ENCODE results near the gene LRRC4C.

Gene LRRC4C

GRCh38 chr11:40328890-40329614 is 1130.4 kb downstream of the LRRC4C start:
- DNase-seq = peak; percentile 75

- DNase-seq = no peak
Observed at GRCh38 chr11:40323241-40323640, 1136.2 kb downstream of the LRRC4C start.

- DNase-seq = no peak
Observed at GRCh38 chr11:40321537-40321936, 1137.9 kb downstream of the LRRC4C start.

- no peak for DNase-seq
Observed at GRCh38 chr11:40316171-40316570, 1143.3 kb downstream of the LRRC4C start.

- no peak for DNase-seq
Observed at GRCh38 chr11:40315122-40315521, 1144.3 kb downstream of the LRRC4C start.

GRCh38 chr11:40314327-40314726 is 1145.1 kb downstream of the LRRC4C start:
- no peak for DNase-seq

- peak; percentile 46 for DNase-seq
Observed at GRCh38 chr11:40306938-40307548, 1152.4 kb downstream of the LRRC4C start.

GRCh38 chr11:40302669-40303068 is 1156.8 kb downstream of the LRRC4C start:
- peak; percentile 53 for DNase-seq

- no peak for DNase-seq
Observed at GRCh38 chr11:40295466-40295865, 1164.0 kb downstream of the LRRC4C start.

GRCh38 chr11:40294741-40295140 is 1164.7 kb downstream of the LRRC4C start:
- no peak for DNase-seq

- no peak for DNase-seq
Observed at GRCh38 chr11:40294349-40294735, 1165.1 kb downstream of the LRRC4C start.

- DNase-seq = peak; percentile 96
Observed at GRCh38 chr11:40293655-40294348, 1165.7 kb downstream of the LRRC4C start.

- peak; percentile 55 for DNase-seq
Observed at GRCh38 chr11:40292721-40293508, 1166.5 kb downstream of the LRRC4C start.

GRCh38 chr11:40291741-40292140 is 1167.7 kb downstream of the LRRC4C start:
- no peak for DNase-seq

GRCh38 chr11:40291329-40291728 is 1168.1 kb downstream of the LRRC4C start:
- DNase-seq = no peak

GRCh38 chr11:40290171-40290631 is 1169.3 kb downstream of the LRRC4C start:
- no peak for DNase-seq

- DNase-seq = no peak
Observed at GRCh38 chr11:40289370-40289769, 1170.1 kb downstream of the LRRC4C start.

- no peak for DNase-seq
Observed at GRCh38 chr11:40287916-40288803, 1171.3 kb downstream of the LRRC4C start.

GRCh38 chr11:40286137-40286536 is 1173.3 kb downstream of the LRRC4C start:
- no peak for DNase-seq

- DNase-seq = no peak
Observed at GRCh38 chr11:40285558-40285957, 1173.9 kb downstream of the LRRC4C start.

GRCh38 chr11:40281052-40281580 is 1178.3 kb downstream of the LRRC4C start:
- no peak for DNase-seq

All from eye (tissue), 1 donor.